Neural progenitor cell (in vitro differentiated cells): Measurements from ENCODE around the gene NDUFC2. TPM values are rescaled to one million over a fixed set of nuclear protein-coding genes. Genes with fewer than 3 reads are reported as not detected.
A peak's percentile ranks its signal among the peaks of the same experiment; 100 is the strongest.
"Not testable (repeated sequence)": the region's sequence is repeated elsewhere in the genome, so short reads cannot be mapped to it uniquely, and the experiment has no call there.

Experiments used
- DNase-seq: peaks from one replicate; pipeline ENCODE4 v3.0.0-alpha.2; 2016; ENCODE audit warnings: low spot score
- H2AFZ ChIP-seq: fragments of 200-600 bp; sonication (generic); replicated peaks from 2 replicates; pipeline ENCODE4 v1.6.1; 2016; ENCODE audit warnings: antibody characterized with exemption
- H3F3A ChIP-seq: fragments of 200-600 bp; sonication (generic); 2 replicates; pipeline ENCODE4 v1.6.1; 2016; ENCODE audit warnings: antibody characterized with exemption, low read depth
- H3K27ac ChIP-seq: fragments of 200-600 bp; sonication (generic); 2 replicates; pipeline ENCODE4 v1.5.1; 2016; ENCODE audit warnings: mild to moderate bottlenecking
- H3K27me3 ChIP-seq: fragments of 200-600 bp; sonication (generic); 2 replicates; pipeline ENCODE4 v1.6.1; 2016; ENCODE audit warnings: mild to moderate bottlenecking, moderate library complexity
- H3K36me3 ChIP-seq: fragments of 200-600 bp; sonication (generic); 2 replicates; pipeline ENCODE4 v1.5.1; 2016
- H3K4me1 ChIP-seq: fragments of 200-600 bp; sonication (generic); 2 replicates; pipeline ENCODE4 v1.6.1; 2016; ENCODE audit warnings: mixed run types
- H3K4me2 ChIP-seq: fragments of 200-600 bp; sonication (generic); 2 replicates; pipeline ENCODE4 v1.6.1; 2016
- H3K4me3 ChIP-seq: fragments of 200-600 bp; sonication (generic); 2 replicates; pipeline ENCODE4 v1.5.1; 2016
- H3K79me2 ChIP-seq: fragments of 200-600 bp; sonication (generic); 2 replicates; pipeline ENCODE4 v1.6.1; 2016; ENCODE audit warnings: low read depth
- H3K9ac ChIP-seq: fragments of 200-600 bp; sonication (generic); 2 replicates; pipeline ENCODE4 v1.6.1; 2016
- H3K9me3 ChIP-seq: fragments of 200-600 bp; sonication (generic); 2 replicates; pipeline ENCODE4 v1.5.1; 2016; ENCODE audit warnings: low read depth
- H4K20me1 ChIP-seq: fragments of 200-600 bp; sonication (generic); 2 replicates; pipeline ENCODE4 v1.6.1; 2016; ENCODE audit warnings: low read depth
- H3K27ac Mint-ChIP-seq: 3 replicates; pipeline ENCODE4 v1.8.0; 2021; ENCODE audit warnings: mixed read lengths
- H3K27me3 Mint-ChIP-seq: 2 replicates; pipeline ENCODE4 v1.8.0; 2022; ENCODE audit warnings: low read depth, mild to moderate bottlenecking, inconsistent platforms, moderate library complexity, mixed read lengths; ENCODE audit not compliant: insufficient read depth
- H3K36me3 Mint-ChIP-seq: 3 replicates; pipeline ENCODE4 v1.8.0; 2021; ENCODE audit warnings: mixed read lengths
- H3K4me1 Mint-ChIP-seq: 3 replicates; pipeline ENCODE4 v1.8.0; 2021; ENCODE audit warnings: mixed read lengths
- H3K4me3 Mint-ChIP-seq: 3 replicates; pipeline ENCODE4 v1.8.0; 2021; ENCODE audit warnings: mild to moderate bottlenecking, moderate library complexity, mixed read lengths
- H3K9me3 Mint-ChIP-seq: 3 replicates; pipeline ENCODE4 v1.8.0; 2020; ENCODE audit warnings: mixed read lengths
- CTCF ChIP-seq: fragments of 200-600 bp; sonication (generic); IDR thresholded peaks from 2 replicates; pipeline ENCODE4 v1.5.1; 2017; ENCODE audit warnings: antibody characterized with exemption, mild to moderate bottlenecking
- EZH2 ChIP-seq: fragments of 200-600 bp; sonication (generic); IDR thresholded peaks from 2 replicates; pipeline ENCODE4 v1.6.1; 2017; ENCODE audit warnings: antibody characterized with exemption, mild to moderate bottlenecking, moderate library complexity
- EZH2phosphoT487 ChIP-seq: fragments of 200-600 bp; sonication (generic); IDR thresholded peaks from 2 replicates; pipeline ENCODE4 v1.6.1; 2017; ENCODE audit warnings: antibody characterized with exemption
- total RNA-seq: library from RNA; depleted of rRNA; stranded (reverse); fragments of >200 nt; gene quantifications from 2 replicates; pipeline ENCODE4 v1.2.3, GENCODE V29; 2015; ENCODE audit warnings: low replicate concordance

The NDUFC2 gene
- total RNA-seq, 1 donor from 2014 or later: 36.7 TPM

- Mint-ChIP-seq H3K27me3 (peaks cover 3% of the 10 kb centered on the region), H3K4me3 (peak overlapping the region; percentile 38), H3K27ac (peak overlapping the region; percentile 72), H3K4me1 (peaks cover 30% of the 10 kb centered on the region), H3K36me3 (peaks cover 2% of the 10 kb centered on the region), H3K9me3 (no peaks in the 10 kb centered on the region)
- no peaks in the 10 kb centered on the region for H3F3A ChIP-seq
- no peaks in the 10 kb centered on the region for H3K36me3 ChIP-seq
- no peaks in the 10 kb centered on the region for H4K20me1 ChIP-seq
- H3K27me3 ChIP-seq: peaks cover 5% of the 10 kb centered on the region
- TF ChIP-seq CTCF: peak; percentile 99
- TF ChIP-seq EZH2phosphoT487: no peak
- no peak overlapping the region for H3K9ac ChIP-seq
- peak overlapping the region; percentile 99 for H2AFZ ChIP-seq
- H3K9me3 ChIP-seq: no peaks in the 10 kb centered on the region
- H3K4me1 ChIP-seq: no peaks in the 10 kb centered on the region
- peak overlapping the region; percentile 64 for H3K4me2 ChIP-seq
- H3K4me3 ChIP-seq: peak overlapping the region; percentile 30
- no peak overlapping the region for H3K27ac ChIP-seq
- DNase-seq: peak; percentile 86
- H3K79me2 ChIP-seq: no peaks in the 10 kb centered on the region
Measured at GRCh38 chr11:78045851-78046485, 33.7 kb downstream of the NDUFC2 start.

DNA sequence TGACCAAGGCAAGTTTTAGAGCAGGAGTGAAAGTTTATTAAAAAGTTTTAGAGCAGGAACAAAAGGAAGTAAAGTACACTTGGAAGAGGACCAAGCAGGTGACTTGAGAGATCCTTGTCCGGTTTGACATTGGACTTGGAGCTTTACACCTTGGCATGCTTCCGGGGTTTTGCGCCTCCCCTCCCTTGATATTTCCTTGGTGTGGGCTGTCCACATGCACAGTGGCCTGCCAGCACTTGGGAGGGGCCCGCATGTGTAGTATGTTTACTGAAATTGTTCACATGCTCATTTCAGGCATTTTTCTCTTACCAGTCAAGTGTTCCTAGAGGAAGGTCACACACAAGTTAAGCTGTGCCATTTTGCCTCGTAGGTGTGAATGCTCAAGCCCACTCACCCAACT is 35.0 kb downstream of the NDUFC2 start:
- Histone ChIP-seq H3K27me3 (peaks cover 5% of the 10 kb centered on the region), H4K20me1 (no peaks in the 10 kb centered on the region), H3K4me3 (no peak overlapping the region), H2AFZ (no peak overlapping the region), H3K36me3 (no peaks in the 10 kb centered on the region), H3K9ac (no peak overlapping the region), H3K4me2 (no peak overlapping the region), H3K27ac (no peak overlapping the region), H3K9me3 (no peaks in the 10 kb centered on the region), H3F3A (no peaks in the 10 kb centered on the region), H3K4me1 (peaks cover 4% of the 10 kb centered on the region), H3K79me2 (no peaks in the 10 kb centered on the region)
- H3K9me3 Mint-ChIP-seq: no peaks in the 10 kb centered on the region
- peaks cover 2% of the 10 kb centered on the region for H3K36me3 Mint-ChIP-seq
- no peak overlapping the region for H3K27ac Mint-ChIP-seq
- no peak for DNase-seq
- H3K4me1 Mint-ChIP-seq: peaks cover 25% of the 10 kb centered on the region
- TF ChIP-seq CTCF: no peak
- H3K27me3 Mint-ChIP-seq: peaks cover 3% of the 10 kb centered on the region
- no peak overlapping the region for H3K4me3 Mint-ChIP-seq

DNA sequence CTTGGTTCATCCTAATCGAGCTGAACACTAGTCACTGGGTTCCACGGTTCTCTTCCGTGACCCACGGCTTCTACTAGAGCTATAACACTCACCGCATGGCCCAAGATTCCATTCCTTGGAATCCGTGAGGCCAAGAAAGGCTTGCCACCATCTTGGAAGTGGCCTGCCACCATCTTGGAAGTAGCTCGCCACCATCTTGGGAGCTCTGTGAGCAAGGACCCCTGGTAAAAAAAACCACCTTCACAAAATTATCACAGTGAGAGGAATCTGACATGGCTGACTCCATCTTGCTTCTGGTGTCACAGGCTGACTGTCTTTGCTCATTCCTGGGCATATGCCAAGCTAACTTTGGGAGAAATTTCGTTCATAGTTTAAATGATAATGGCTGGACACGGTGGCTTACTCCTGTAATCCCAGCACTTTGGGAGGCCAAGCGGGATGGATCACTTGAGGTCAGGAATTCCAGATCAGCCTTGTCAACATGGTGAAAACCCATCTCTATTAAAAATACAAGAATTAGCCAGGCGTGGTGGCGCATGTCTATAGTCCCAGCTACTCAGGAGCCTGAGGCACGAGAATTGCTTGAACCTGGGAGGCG is 37.7 kb downstream of the NDUFC2 start:
- H3K4me3 Mint-ChIP-seq: no peak overlapping the region
- H3K27me3 Mint-ChIP-seq: peaks cover 5% of the 10 kb centered on the region
- Histone ChIP-seq H3F3A (no peaks in the 10 kb centered on the region), H2AFZ (peak overlapping the region; percentile 63), H4K20me1 (no peaks in the 10 kb centered on the region), H3K9me3 (no peaks in the 10 kb centered on the region), H3K36me3 (no peaks in the 10 kb centered on the region), H3K4me1 (peaks cover 4% of the 10 kb centered on the region), H3K27ac (no peak overlapping the region), H3K4me3 (no peak overlapping the region), H3K4me2 (no peak overlapping the region), H3K9ac (no peak overlapping the region), H3K27me3 (peaks cover 5% of the 10 kb centered on the region), H3K79me2 (no peaks in the 10 kb centered on the region)
- TF ChIP-seq EZH2phosphoT487 (no peak), CTCF (no peak), EZH2 (no peak)
- no peak for DNase-seq
- H3K9me3 Mint-ChIP-seq: no peaks in the 10 kb centered on the region
- peak overlapping the region; percentile 81 for H3K27ac Mint-ChIP-seq
- H3K36me3 Mint-ChIP-seq: peaks cover 2% of the 10 kb centered on the region
- peaks cover 21% of the 10 kb centered on the region for H3K4me1 Mint-ChIP-seq

GRCh38 chr11:78041380-78041719 is 38.3 kb downstream of the NDUFC2 start:
- not testable (repeated sequence) for H3K4me1 ChIP-seq, H3K27me3 Mint-ChIP-seq, H3K36me3 Mint-ChIP-seq, H4K20me1 ChIP-seq, DNase-seq, H3K4me3 ChIP-seq, H3K36me3 ChIP-seq, H3F3A ChIP-seq, H3K9me3 ChIP-seq, H3K27ac ChIP-seq, H3K9me3 Mint-ChIP-seq, H3K4me3 Mint-ChIP-seq, H3K9ac ChIP-seq, H3K79me2 ChIP-seq, H3K4me2 ChIP-seq, H3K27me3 ChIP-seq
- Mint-ChIP-seq H3K4me1 (peaks cover 18% of the 10 kb centered on the region), H3K27ac (peak overlapping the region; percentile 81)
- peak overlapping the region; percentile 63 for H2AFZ ChIP-seq
